Psoas muscle (tissue), 8 donors: ENCODE measurements around the gene IGF1R. TPM values are rescaled to one million over a fixed set of nuclear protein-coding genes. Genes with fewer than 3 reads are reported as not detected.

Experiments
- ATAC-seq, 4 donors: fragments of 200-7000 bp; cut with Tn5 transposase; one replicate each; pipeline ENCODE4 v1.9.1; 2020; ENCODE audit warnings: moderate library complexity in 3 of 4, mild to moderate bottlenecking in 2 of 4
- DNase-seq, 2 donors: peaks; one replicate each; pipeline ENCODE4 v3.0.0-alpha.2; 2020
- H3K27ac ChIP-seq: fragments of 200-600 bp; one replicate; pipeline ENCODE4 v1.8.0; 2022
- H3K27me3 ChIP-seq, 3 donors: fragments of 200-600 bp in 1 of 3; one replicate each; pipeline versions ENCODE4 v1.6.1 to v1.8.0; 2013 to 2022; ENCODE audit warnings: low read length in 2 of 3, mild to moderate bottlenecking in 2 of 3, moderate library complexity in 1 of 3; ENCODE audit not compliant: insufficient read depth in 3 of 3
- H3K36me3 ChIP-seq, 2 donors: fragments of 200-600 bp in 1 of 2; one replicate each; pipeline versions ENCODE4 v1.6.1 to v1.8.0; 2013 to 2022; ENCODE audit warnings: low read depth in 1 of 2, mild to moderate bottlenecking in 1 of 2, moderate library complexity in 1 of 2; ENCODE audit not compliant: insufficient read depth in 1 of 2
- H3K4me1 ChIP-seq: fragments of 200-600 bp; one replicate; pipeline ENCODE4 v1.8.0; 2022
- H3K4me3 ChIP-seq: fragments of 200-600 bp; one replicate; pipeline ENCODE4 v1.8.0; 2022; ENCODE audit warnings: mild to moderate bottlenecking
- H3K9me3 ChIP-seq: fragments of 200-600 bp; one replicate; pipeline ENCODE4 v1.8.0; 2022
- WGBS, 3 donors: extraction: QIAGEN DNeasy Blood & Tissue Kit; methylation state at CpG; one replicate each; pipeline versions ENCODE4 v1.1.6 to v1.1.7; 2013; 5-methylcytosine and 5-hydroxymethylcytosine counted together
- intact Hi-C, 2 donors: fragments of 100-400 bp; cut with DNase I; formaldehyde crosslinking; loops; one replicate each; pipeline versions ENCODE4 v1.11.0 to v1.14.2; 2022
- polyA plus RNA-seq, 3 donors: library from polyadenylated mRNA; stranded (reverse); fragments of 200-250 nt; gene quantifications; one replicate each; pipeline ENCODE4 v1.2.3, GENCODE V29; 2013
- total RNA-seq, 4 donors: library from RNA; stranded (reverse); fragmentation: NEBNext Ultra II Directional in 2 of 4; extraction: Animal tissue kit (Norgen Biotek cat#: 25700) in 2 of 4; gene quantifications; one replicate each; pipeline versions ENCODE4 v1.2.1 to v1.2.4, GENCODE V29; 2021 to 2023
- TF ChIP-seq, protein P1 (sequence below): fragments of 200-600 bp; IDR thresholded peaks from one replicate; pipeline ENCODE4 v1.8.0; 2022; ENCODE audit warnings: antibody characterized with exemption
- donor health status: healthy with polysubstance abuse.
- donor health status: DM: no; HTN: no; CAD: no; lungs with moderate emphysema.
- donor health status: Bipolar disorder and iron deficiency.
- donor health status: healthy.
- donor health status: DM: yes; HTN: yes; CAD: no.
- donor health status: DM: no; HTN: no; CAD: no.
- donor health status: DM: no; HTN: no; CAD: no.
- donor health status: DM: yes; HTN: yes; CAD: no.

IGF1R gene
- total and polyA plus RNA-seq, 7 donors, result 2.1 to 20.4 (median 12.0) TPM

DNA sequence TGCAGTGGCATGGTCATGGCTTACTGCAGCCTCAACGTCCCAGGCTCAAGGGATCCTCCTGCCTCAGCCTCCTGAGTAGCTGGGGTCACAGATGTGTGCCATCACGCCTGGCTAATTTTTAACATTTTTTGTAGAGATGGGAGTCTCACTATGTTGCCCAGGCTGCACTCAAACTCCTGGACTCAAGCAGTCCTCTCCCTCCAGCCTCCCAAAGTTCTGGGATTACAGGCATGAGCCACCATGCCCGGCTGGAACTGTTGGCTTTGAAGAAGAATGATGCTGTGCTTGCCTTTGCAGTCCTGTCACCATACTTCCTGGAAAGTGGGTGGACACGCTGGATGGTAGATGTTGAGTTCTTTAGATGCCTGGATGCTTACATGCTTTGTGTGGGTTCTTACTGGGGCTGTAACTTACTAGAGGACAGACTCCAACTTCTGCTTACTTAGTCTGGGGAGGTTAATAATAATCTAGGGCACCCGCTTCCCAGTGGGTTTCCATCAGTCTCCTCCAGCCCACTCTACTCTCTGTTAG is 36.7 kb downstream of the IGF1R start:
- WGBS, 3 donors, result 75 to 90% (median 81%) methylated on average over 5 of the region's 5 CpGs

GRCh38 chr15:98686983-98687382 is 38.6 kb downstream of the IGF1R start:
- no peaks in the 10 kb centered on the region for H3K27me3 ChIP-seq
- 95 to 96% (median 96%) methylated on average over 5 of the region's 5 CpGs for WGBS, 3 donors
- ATAC-seq, result no peak
- TF ChIP-seq, protein P1, sequence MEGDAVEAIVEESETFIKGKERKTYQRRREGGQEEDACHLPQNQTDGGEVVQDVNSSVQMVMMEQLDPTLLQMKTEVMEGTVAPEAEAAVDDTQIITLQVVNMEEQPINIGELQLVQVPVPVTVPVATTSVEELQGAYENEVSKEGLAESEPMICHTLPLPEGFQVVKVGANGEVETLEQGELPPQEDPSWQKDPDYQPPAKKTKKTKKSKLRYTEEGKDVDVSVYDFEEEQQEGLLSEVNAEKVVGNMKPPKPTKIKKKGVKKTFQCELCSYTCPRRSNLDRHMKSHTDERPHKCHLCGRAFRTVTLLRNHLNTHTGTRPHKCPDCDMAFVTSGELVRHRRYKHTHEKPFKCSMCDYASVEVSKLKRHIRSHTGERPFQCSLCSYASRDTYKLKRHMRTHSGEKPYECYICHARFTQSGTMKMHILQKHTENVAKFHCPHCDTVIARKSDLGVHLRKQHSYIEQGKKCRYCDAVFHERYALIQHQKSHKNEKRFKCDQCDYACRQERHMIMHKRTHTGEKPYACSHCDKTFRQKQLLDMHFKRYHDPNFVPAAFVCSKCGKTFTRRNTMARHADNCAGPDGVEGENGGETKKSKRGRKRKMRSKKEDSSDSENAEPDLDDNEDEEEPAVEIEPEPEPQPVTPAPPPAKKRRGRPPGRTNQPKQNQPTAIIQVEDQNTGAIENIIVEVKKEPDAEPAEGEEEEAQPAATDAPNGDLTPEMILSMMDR, result no peak
- intact Hi-C loops, result no loop called here
- DNase-seq, result no peak
- no peaks in the 10 kb centered on the region for H3K36me3 ChIP-seq
- H3K4me3 ChIP-seq, result no peak overlapping the region
- H3K4me1 ChIP-seq, result peaks cover 50% of the 10 kb centered on the region
- H3K27ac ChIP-seq, result no peak overlapping the region
- H3K9me3 ChIP-seq, result no peaks in the 10 kb centered on the region

More for the DNA sequence above, 36.7 kb downstream of the IGF1R start:
- ATAC-seq (no peak), DNase-seq (no peak)
- H3K9me3 ChIP-seq, result no peaks in the 10 kb centered on the region
- intact Hi-C loops, result no loop called here
- TF ChIP-seq, protein P1, result no peak
- H3K4me3 ChIP-seq, result no peak overlapping the region
- H3K27ac ChIP-seq, result no peak overlapping the region
- no peaks in the 10 kb centered on the region for H3K27me3 ChIP-seq
- H3K36me3 ChIP-seq, result no peaks in the 10 kb centered on the region
- peaks cover 49% of the 10 kb centered on the region for H3K4me1 ChIP-seq

DNA sequence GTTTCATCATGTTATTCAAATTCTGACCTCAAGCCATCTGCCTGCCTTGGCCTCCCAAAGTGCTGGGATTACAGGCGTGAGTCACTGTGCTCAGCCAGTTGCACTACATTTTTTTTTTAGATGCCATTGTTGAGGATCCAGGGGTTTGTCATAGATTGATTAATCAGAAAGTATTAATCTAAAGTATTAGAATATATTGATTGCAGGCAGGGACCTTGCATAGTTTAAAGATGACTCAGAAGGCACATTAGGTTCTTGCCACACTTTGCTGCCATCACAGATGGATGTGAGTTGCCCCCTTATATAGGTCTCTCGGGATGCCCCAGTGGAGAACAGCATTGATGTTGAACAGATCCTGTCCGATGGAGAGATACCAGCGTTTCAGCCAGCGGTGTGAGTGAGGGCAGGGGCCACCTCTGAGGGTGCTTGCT is 41.1 kb downstream of the IGF1R start:
- no peaks in the 10 kb centered on the region for H3K27me3 ChIP-seq
- ATAC-seq (peak; percentile 47 to 81 (median 64)), DNase-seq (no peak)
- 71 to 77% (median 73%) methylated on average over 5 of the region's 5 CpGs for WGBS, 3 donors
- intact Hi-C loops, result no loop called here
- no peak overlapping the region for H3K4me3 ChIP-seq
- TF ChIP-seq, protein P1, result no peak
- peaks cover 45% of the 10 kb centered on the region for H3K4me1 ChIP-seq
- no peaks in the 10 kb centered on the region for H3K9me3 ChIP-seq
- H3K36me3 ChIP-seq, result no peaks in the 10 kb centered on the region
- H3K27ac ChIP-seq, result no peak overlapping the region

- peaks cover 43% of the 10 kb centered on the region for H3K4me1 ChIP-seq
- H3K9me3 ChIP-seq, result no peaks in the 10 kb centered on the region
- intact Hi-C loops, result no loop called here
- no peak overlapping the region for H3K27ac ChIP-seq
- no peak overlapping the region for H3K4me3 ChIP-seq
- H3K27me3 ChIP-seq, result no peaks in the 10 kb centered on the region
- DNase-seq, result no peak
- H3K36me3 ChIP-seq, result no peaks in the 10 kb centered on the region
- ATAC-seq, result no peak
- WGBS, 3 donors, result 80 to 85% (median 81%) methylated on average over 6 of the region's 6 CpGs
- TF ChIP-seq, protein P1, result no peak
Observed at GRCh38 chr15:98690272-98690950, 42.1 kb downstream of the IGF1R start.
